ENCODE results near the gene PTGS1.

The PTGS1 gene

GRCh38 chr9:122374885-122375420 lies 4.1 kb downstream of the PTGS1 start:
- H3K4me3 ChIP-seq (ENCODE audit: low read depth, low read length), result no peak overlapping the region
- no peak for DNase-seq (ENCODE audit: low read depth, low spot score)
- TF ChIP-seq CTCF (IDR thresholded peaks at IDR 0.05; ENCODE audit: insufficient read depth, low read length, missing control alignments), result no peak
- POLR2A ChIA-PET, result no interaction called here
- CTCF ChIA-PET, result interaction anchor here (0.8 to 3.8 kb wide), 5 partner anchors 12 to 279 kb away, joined by 3 to 19 read pairs (median 6); no protein-coding TSS in a partner anchor

- TF ChIP-seq CTCF (IDR thresholded peaks at IDR 0.05; ENCODE audit: insufficient read depth, low read length, missing control alignments), result no peak
- POLR2A ChIA-PET, result no interaction called here
- DNase-seq (ENCODE audit: low read depth, low spot score), result no peak
- H3K4me3 ChIP-seq (ENCODE audit: low read depth, low read length), result no peak overlapping the region
- CTCF ChIA-PET, result interaction anchor here (0.5 to 3.8 kb wide), 7 partner anchors 11 to 428 kb away, joined by 3 to 19 read pairs (median 5); no protein-coding TSS in a partner anchor
Observed at GRCh38 chr9:122376796-122377195, 6.0 kb downstream of the PTGS1 start.

- DNase-seq (ENCODE audit: low read depth, low spot score), result no peak
- TF ChIP-seq CTCF (IDR thresholded peaks at IDR 0.05; ENCODE audit: insufficient read depth, low read length, missing control alignments), result no peak
- no peak overlapping the region for H3K4me3 ChIP-seq (ENCODE audit: low read depth, low read length)
- CTCF ChIA-PET, result interaction anchor here (0.5 to 3.8 kb wide), 5 partner anchors 18 to 427 kb away, joined by 3 to 19 read pairs (median 5); no protein-coding TSS in a partner anchor
- POLR2A ChIA-PET, result no interaction called here
Observed at GRCh38 chr9:122377241-122378164, 6.7 kb downstream of the PTGS1 start.

GRCh38 chr9:122378236-122378635 lies 7.4 kb downstream of the PTGS1 start:
- no peak for DNase-seq (ENCODE audit: low read depth, low spot score)
- POLR2A ChIA-PET, result no interaction called here
- CTCF ChIA-PET, result interaction anchor here (1.6 to 2.0 kb wide), 2 partner anchors 17 to 28 kb away, joined by 5 read pairs; no protein-coding TSS in a partner anchor
- H3K4me3 ChIP-seq (ENCODE audit: low read depth, low read length), result no peak overlapping the region
- TF ChIP-seq CTCF (IDR thresholded peaks at IDR 0.05; ENCODE audit: insufficient read depth, low read length, missing control alignments), result no peak

- peak; percentile 11 for TF ChIP-seq CTCF (IDR thresholded peaks at IDR 0.05; ENCODE audit: insufficient read depth, low read length, missing control alignments)
- no peak overlapping the region for H3K4me3 ChIP-seq (ENCODE audit: low read depth, low read length)
- ChIA-PET POLR2A (no interaction called here), CTCF (interaction anchor here (0.7 to 1.6 kb wide), 4 partner anchors 10 to 77 kb away, joined by 3 to 5 read pairs (median 3); no protein-coding TSS in a partner anchor)
- DNase-seq (ENCODE audit: low read depth, low spot score), result no peak
Observed at GRCh38 chr9:122379340-122379739, 8.5 kb downstream of the PTGS1 start.

- no peak for DNase-seq (ENCODE audit: low read depth, low spot score)
- CTCF ChIA-PET, result interaction anchor here (1.6 kb wide), 1 partner anchor 74 kb away, joined by 3 read pairs; no protein-coding TSS in a partner anchor
Observed at GRCh38 chr9:122380293-122380692, 9.5 kb downstream of the PTGS1 start.

More at GRCh38 chr9:122380293-122380692, 9.5 kb downstream of the PTGS1 start:
- TF ChIP-seq CTCF (IDR thresholded peaks at IDR 0.05; ENCODE audit: insufficient read depth, low read length, missing control alignments), result no peak
- H3K4me3 ChIP-seq (ENCODE audit: low read depth, low read length), result no peak overlapping the region
- POLR2A ChIA-PET, result no interaction called here
